HL-60 (cell line): Measurements from ENCODE around the gene ATG10.

Experiments used
- DNase-seq, 2 experiments: peaks; one replicate each; pipeline ENCODE4 v3.0.0-alpha.2; 2010 to 2020; ENCODE audit warnings: low read depth in 1 of 2, low spot score in 1 of 2
- H3K27ac ChIP-seq: fragments of 250-450 bp; sonication (Bioruptor Pico); replicated peaks from 2 replicates; pipeline ENCODE4 v1.5.1; 2020; ENCODE audit warnings: mild to moderate bottlenecking, moderate library complexity
- H3K27me3 ChIP-seq: fragments of 250-450 bp; sonication (Bioruptor Pico); 2 replicates; pipeline ENCODE4 v1.5.1; 2021; ENCODE audit warnings: mild to moderate bottlenecking, moderate library complexity; ENCODE audit not compliant: insufficient read depth, poor library complexity, severe bottlenecking
- H3K4me3 ChIP-seq: replicated peaks from 2 replicates; pipeline ENCODE4 v1.5.1; 2011; ENCODE audit warnings: mild to moderate bottlenecking, control low read depth, low read length; ENCODE audit not compliant: insufficient read depth
- GABPA ChIP-seq: IDR thresholded peaks from 2 replicates; pipeline ENCODE4 v1.6.1; 2012; ENCODE audit warnings: low read depth
- POLR2AphosphoS5 ChIP-seq: IDR thresholded peaks from 2 replicates; pipeline ENCODE4 v1.6.1; 2012; ENCODE audit warnings: low read depth
- REST ChIP-seq: IDR thresholded peaks from 2 replicates; pipeline ENCODE4 v1.6.1; 2012; ENCODE audit warnings: low read depth; ENCODE audit not compliant: insufficient replicate concordance
- SPI1 ChIP-seq: IDR thresholded peaks from 2 replicates; pipeline ENCODE4 v1.6.1; 2012; ENCODE audit warnings: low read depth, mild to moderate bottlenecking, borderline replicate concordance
- TF ChIP-seq, protein P1 (sequence below): IDR thresholded peaks from one replicate; pipeline ENCODE4 v1.5.1; 2011; ENCODE audit warnings: low read length, control low read depth, inconsistent platforms; ENCODE audit not compliant: insufficient read depth

Gene ATG10

GRCh38 chr5:82208371-82208770 lies 236.5 kb downstream of the ATG10 start:
- DNase-seq, result no peak
- Histone ChIP-seq H3K4me3 (no peak overlapping the region), H3K27me3 (no peaks in the 10 kb centered on the region), H3K27ac (no peak overlapping the region)
- TF ChIP-seq SPI1 (no peak), GABPA (no peak), POLR2AphosphoS5 (no peak), REST (no peak)
- TF ChIP-seq, protein P1, sequence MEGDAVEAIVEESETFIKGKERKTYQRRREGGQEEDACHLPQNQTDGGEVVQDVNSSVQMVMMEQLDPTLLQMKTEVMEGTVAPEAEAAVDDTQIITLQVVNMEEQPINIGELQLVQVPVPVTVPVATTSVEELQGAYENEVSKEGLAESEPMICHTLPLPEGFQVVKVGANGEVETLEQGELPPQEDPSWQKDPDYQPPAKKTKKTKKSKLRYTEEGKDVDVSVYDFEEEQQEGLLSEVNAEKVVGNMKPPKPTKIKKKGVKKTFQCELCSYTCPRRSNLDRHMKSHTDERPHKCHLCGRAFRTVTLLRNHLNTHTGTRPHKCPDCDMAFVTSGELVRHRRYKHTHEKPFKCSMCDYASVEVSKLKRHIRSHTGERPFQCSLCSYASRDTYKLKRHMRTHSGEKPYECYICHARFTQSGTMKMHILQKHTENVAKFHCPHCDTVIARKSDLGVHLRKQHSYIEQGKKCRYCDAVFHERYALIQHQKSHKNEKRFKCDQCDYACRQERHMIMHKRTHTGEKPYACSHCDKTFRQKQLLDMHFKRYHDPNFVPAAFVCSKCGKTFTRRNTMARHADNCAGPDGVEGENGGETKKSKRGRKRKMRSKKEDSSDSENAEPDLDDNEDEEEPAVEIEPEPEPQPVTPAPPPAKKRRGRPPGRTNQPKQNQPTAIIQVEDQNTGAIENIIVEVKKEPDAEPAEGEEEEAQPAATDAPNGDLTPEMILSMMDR, result no peak

- Histone ChIP-seq H3K4me3 (no peak overlapping the region), H3K27me3 (no peaks in the 10 kb centered on the region), H3K27ac (no peak overlapping the region)
- no peak for TF ChIP-seq POLR2AphosphoS5
- TF ChIP-seq, protein P1, result no peak
- no peak for TF ChIP-seq SPI1
- no peak for TF ChIP-seq REST
- TF ChIP-seq GABPA, result no peak
- no peak for DNase-seq
Measured at GRCh38 chr5:82211855-82212572, 240.2 kb downstream of the ATG10 start.

- no peak overlapping the region for H3K27ac ChIP-seq
- no peak overlapping the region for H3K4me3 ChIP-seq
- H3K27me3 ChIP-seq, result no peaks in the 10 kb centered on the region
- DNase-seq, result no peak
- TF ChIP-seq POLR2AphosphoS5, result no peak
- TF ChIP-seq SPI1, result no peak
- TF ChIP-seq, protein P1, result no peak
- no peak for TF ChIP-seq GABPA
- TF ChIP-seq REST, result no peak
Measured at GRCh38 chr5:82217917-82218316, 246.1 kb downstream of the ATG10 start.
